RWPE1 (cell line): Measurements from ENCODE around the gene MAMDC4.
"Not testable (repeated sequence)": the region's sequence is repeated elsewhere in the genome, so short reads cannot be mapped to it uniquely, and the experiment has no call there.

ENCODE experiments used
- CTCF ChIA-PET: fragments of 350-600 bp; sonication (Branson Sonifier 250); formaldehyde crosslinking; extraction: SDS; loops from one replicate; lab custom pipeline; 2021; lab: Yijun Ruan, JAX
- POLR2A ChIA-PET: fragments of 400-600 bp; formaldehyde crosslinking; extraction: SDS; loops from one replicate; lab custom pipeline; 2020; ENCODE audit warnings: antibody characterized with exemption; ENCODE audit not compliant: low non-redundant PET; lab: Yijun Ruan, JAX
- DNase-seq: peaks from one replicate; pipeline ENCODE4 v3.0.0; 2012; ENCODE audit warnings: low spot score
- H3K27ac ChIP-seq: fragments of 450-650 bp; 2 replicates; pipeline ENCODE4 v1.5.1; 2017
- TF ChIP-seq, protein P1 (sequence below): fragments of 450-650 bp; conservative IDR thresholded peaks from 2 replicates; pipeline ENCODE4 v1.5.1; 2017; ENCODE audit warnings: low read depth, mild to moderate bottlenecking

Gene MAMDC4

DNA sequence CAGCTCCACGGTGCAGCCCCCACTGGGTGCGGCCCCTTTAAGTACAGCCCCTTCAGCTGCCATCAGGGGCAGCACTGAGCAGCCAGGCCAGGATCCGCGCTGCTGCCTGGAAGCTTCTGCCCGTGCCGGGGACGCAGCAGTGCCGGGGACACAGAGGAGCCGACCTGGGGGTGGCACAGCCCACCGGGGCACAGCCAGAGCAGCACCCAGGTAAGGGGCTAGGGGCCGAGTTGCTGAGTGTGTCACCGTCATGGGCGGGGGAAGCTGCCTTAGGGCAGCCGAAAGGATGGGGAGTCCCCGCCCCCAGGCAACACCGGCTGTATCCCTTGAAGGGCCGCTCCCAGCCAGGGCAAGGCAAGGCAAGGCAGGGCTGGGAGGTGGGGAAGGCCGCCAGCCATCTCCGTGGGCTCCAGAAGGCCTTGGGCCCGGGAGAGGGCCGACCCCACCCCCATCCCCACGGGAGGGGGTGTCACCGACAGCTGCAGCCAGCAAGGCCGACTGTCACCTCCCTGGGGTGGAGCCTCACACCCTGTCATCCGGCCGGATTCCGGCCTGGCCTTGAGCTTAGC lies 9.7 kb upstream of the MAMDC4 start, which contains the start of gene AJM1:
AJM1 (plus strand) TSS at position 99 of the 569 bp plus-strand sequence. CDS start 1,937 bp downstream, outside the sequence.
- TF ChIP-seq, protein P1, sequence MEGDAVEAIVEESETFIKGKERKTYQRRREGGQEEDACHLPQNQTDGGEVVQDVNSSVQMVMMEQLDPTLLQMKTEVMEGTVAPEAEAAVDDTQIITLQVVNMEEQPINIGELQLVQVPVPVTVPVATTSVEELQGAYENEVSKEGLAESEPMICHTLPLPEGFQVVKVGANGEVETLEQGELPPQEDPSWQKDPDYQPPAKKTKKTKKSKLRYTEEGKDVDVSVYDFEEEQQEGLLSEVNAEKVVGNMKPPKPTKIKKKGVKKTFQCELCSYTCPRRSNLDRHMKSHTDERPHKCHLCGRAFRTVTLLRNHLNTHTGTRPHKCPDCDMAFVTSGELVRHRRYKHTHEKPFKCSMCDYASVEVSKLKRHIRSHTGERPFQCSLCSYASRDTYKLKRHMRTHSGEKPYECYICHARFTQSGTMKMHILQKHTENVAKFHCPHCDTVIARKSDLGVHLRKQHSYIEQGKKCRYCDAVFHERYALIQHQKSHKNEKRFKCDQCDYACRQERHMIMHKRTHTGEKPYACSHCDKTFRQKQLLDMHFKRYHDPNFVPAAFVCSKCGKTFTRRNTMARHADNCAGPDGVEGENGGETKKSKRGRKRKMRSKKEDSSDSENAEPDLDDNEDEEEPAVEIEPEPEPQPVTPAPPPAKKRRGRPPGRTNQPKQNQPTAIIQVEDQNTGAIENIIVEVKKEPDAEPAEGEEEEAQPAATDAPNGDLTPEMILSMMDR: peak; percentile 96
- CTCF ChIA-PET: interaction anchor here (0.6 to 2.7 kb wide), 15 partner anchors 9 to 193 kb away, joined by 3 to 25 read pairs (median 4); partner anchors contain the start of gene RABL6
- H3K27ac ChIP-seq: peak within 1 kb of the TSS; percentile 90
- POLR2A ChIA-PET: interaction anchor here (0.5 to 1.1 kb wide), 2 partner anchors 17 to 43 kb away, joined by 3 to 6 read pairs; no protein-coding TSS in a partner anchor
- peak; percentile 71 for DNase-seq

- POLR2A ChIA-PET, DNase-seq: not testable (repeated sequence)
- CTCF ChIA-PET: interaction anchor here (0.6 to 2.7 kb wide), 12 partner anchors 8 to 192 kb away, joined by 3 to 25 read pairs (median 3); partner anchors contain the start of gene RABL6
- peak overlapping the region; percentile 90 for H3K27ac ChIP-seq
Measured at GRCh38 chr9:136843159-136843800, 8.9 kb upstream of the MAMDC4 start.

- H3K27ac ChIP-seq, POLR2A ChIA-PET, DNase-seq: not testable (repeated sequence)
- CTCF ChIA-PET: interaction anchor here (0.6 to 2.7 kb wide), 8 partner anchors 9 to 191 kb away, joined by 3 to 25 read pairs (median 3); partner anchors contain the start of gene EDF1
- TF ChIP-seq, protein P1: peak; percentile 90
Measured at GRCh38 chr9:136843801-136844740, 8.1 kb upstream of the MAMDC4 start.

DNA sequence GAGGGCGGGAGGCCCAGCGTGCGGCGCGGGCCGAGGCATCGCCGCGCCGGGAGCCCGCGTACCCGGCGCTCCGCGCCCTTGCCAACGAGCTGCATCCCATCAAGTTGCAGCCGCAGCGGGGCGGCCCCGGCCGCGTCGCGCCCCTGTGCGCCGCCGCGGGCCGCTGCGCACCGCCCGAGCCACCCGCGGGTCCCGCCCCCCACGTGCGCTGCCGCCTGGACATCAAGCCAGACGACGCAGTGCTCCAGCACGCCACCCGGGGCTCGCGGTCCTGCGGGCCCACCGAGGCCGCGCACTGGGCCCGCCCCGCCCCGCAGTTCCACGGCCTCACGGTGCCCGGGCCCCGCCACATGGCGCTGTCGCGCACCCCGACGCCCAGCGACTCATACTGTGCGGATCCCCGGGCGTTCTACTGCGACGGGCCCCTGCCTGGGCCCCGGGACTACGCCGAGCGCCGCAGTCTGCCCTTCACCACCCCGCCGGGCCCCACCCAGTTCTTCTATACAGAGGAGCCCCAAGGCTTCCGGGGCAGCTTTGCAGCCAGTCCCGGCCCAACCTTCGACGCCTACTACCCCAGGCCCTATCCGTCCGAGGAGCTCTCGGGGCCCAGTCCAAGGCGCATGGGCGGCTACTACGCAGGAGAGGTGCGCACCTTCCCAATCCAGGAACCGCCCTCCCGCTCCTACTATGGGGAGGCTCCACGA lies 7.2 kb upstream of the MAMDC4 start:
- TF ChIP-seq, protein P1: no peak
- ChIA-PET CTCF (interaction anchor here (0.6 to 1.2 kb wide), 3 partner anchors 21 to 190 kb away, joined by 3 to 5 read pairs (median 3); partner anchors contain the start of gene EDF1), POLR2A (no interaction called here)
- no peak for DNase-seq
- no peak overlapping the region for H3K27ac ChIP-seq

DNA sequence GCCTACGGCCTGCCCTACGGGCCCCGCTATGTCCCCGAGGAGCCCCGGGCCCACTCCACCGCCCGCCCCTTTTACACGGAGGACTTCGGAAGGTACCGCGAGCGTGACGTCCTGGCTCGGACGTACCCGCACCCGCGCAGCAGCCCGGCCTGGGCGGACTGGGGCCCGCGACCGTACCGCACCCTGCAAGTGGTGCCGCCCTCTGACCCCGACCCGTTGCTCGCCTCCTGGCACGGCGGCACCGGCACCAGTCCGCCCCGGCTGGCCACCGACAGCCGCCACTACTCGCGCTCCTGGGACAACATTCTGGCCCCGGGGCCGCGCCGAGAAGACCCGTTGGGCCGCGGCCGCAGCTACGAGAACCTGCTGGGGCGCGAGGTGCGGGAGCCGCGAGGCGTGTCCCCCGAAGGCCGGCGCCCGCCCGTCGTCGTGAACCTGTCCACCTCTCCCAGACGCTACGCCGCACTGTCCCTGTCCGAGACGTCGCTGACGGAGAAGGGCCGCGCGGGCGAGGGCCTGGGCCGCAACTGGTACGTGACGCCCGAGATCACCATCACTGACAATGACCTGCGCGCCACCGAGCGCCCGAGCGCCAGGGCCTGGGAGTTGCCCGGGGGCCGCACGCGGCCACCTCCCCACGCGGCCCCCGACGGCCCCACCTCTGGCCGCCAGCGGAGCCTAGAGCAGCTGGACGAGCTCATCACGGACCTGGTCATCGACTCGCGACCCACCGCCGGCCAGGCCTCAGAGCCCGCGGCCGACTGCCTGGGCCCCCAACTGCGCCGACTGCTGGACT lies 6.5 kb upstream of the MAMDC4 start:
- no peak for DNase-seq
- H3K27ac ChIP-seq: peak overlapping the region; percentile 98; the same call in 1 of the 2 replicates
- TF ChIP-seq, protein P1: no peak
- CTCF ChIA-PET: interaction anchor here (0.6 to 1.1 kb wide), 2 partner anchors 189 to 639 kb away, joined by 3 to 5 read pairs; no protein-coding TSS in a partner anchor
- POLR2A ChIA-PET: no interaction called here
